ENCODE measurements around the gene ZFYVE1.
"Not testable (repeated sequence)": the region's sequence is repeated elsewhere in the genome, so short reads cannot be mapped to it uniquely, and the experiment has no call there.

The ZFYVE1 gene

DNA sequence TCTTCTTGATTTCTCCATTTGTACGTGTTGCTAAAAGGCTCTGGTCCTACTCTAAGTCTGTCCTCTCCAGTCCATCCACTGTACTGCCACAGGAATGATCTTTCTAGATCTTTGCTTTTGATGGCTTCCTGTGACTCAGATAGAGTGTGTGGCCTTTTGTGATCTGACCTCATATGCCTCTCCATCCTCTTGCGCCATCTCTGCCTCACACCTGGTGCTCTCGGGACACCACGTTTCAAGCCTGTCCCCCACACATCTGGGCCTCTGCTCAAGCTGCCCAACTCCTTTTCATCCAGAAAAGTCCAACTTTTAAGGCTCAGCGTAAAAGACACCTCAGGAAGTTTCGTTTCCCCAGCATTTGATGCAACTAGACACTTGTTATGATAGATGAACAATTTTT lies 61.7 kb downstream of the ZFYVE1 start:
- Histone ChIP-seq H4K20me1 (ENCODE audit: insufficient read depth, low read length) (no peaks in the 10 kb centered on the region), H3K36me3 (replicated peaks; ENCODE audit: insufficient read depth, low read length) (no peaks in the 10 kb centered on the region), H3K27me3 (replicated peaks; ENCODE audit: insufficient read depth, low read length) (no peaks in the 10 kb centered on the region), H3K4me1 (ENCODE audit: low read length) (no peaks in the 10 kb centered on the region), H3K9me3 (replicated peaks; ENCODE audit: insufficient read depth, low read length) (no peaks in the 10 kb centered on the region), H3K4me3 (ENCODE audit: low read length) (no peak overlapping the region), H3K27ac (ENCODE audit: low read length) (no peak overlapping the region), H3K79me2 (ENCODE audit: low read length) (no peaks in the 10 kb centered on the region), H3K4me2 (ENCODE audit: low read depth, low read length) (no peak overlapping the region), H3K9ac (ENCODE audit: low read length) (no peak overlapping the region), H3F3A (ENCODE audit: insufficient read depth, low read length) (no peaks in the 10 kb centered on the region), H3K9me2 (replicated peaks; ENCODE audit: insufficient read depth, low read length) (no peaks in the 10 kb centered on the region), H2AFZ (ENCODE audit: low read length) (no peak overlapping the region)
- TF ChIP-seq, protein P1, sequence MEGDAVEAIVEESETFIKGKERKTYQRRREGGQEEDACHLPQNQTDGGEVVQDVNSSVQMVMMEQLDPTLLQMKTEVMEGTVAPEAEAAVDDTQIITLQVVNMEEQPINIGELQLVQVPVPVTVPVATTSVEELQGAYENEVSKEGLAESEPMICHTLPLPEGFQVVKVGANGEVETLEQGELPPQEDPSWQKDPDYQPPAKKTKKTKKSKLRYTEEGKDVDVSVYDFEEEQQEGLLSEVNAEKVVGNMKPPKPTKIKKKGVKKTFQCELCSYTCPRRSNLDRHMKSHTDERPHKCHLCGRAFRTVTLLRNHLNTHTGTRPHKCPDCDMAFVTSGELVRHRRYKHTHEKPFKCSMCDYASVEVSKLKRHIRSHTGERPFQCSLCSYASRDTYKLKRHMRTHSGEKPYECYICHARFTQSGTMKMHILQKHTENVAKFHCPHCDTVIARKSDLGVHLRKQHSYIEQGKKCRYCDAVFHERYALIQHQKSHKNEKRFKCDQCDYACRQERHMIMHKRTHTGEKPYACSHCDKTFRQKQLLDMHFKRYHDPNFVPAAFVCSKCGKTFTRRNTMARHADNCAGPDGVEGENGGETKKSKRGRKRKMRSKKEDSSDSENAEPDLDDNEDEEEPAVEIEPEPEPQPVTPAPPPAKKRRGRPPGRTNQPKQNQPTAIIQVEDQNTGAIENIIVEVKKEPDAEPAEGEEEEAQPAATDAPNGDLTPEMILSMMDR (IDR thresholded peaks at IDR 0.05; ENCODE audit: low read length): no peak
- no peak for TF ChIP-seq EZH2phosphoT487 (IDR thresholded peaks at IDR 0.05; ENCODE audit: low read length)
- TF ChIP-seq EZH2 (optimal IDR thresholded peaks at IDR 0.05; ENCODE audit: low read depth, low read length): no peak
- no peak for DNase-seq

GRCh38 chr14:72962829-72963312 lies 64.0 kb downstream of the ZFYVE1 start:
- Histone ChIP-seq H4K20me1 (ENCODE audit: insufficient read depth, low read length) (no peaks in the 10 kb centered on the region), H2AFZ (ENCODE audit: low read length) (no peak overlapping the region), H3F3A (ENCODE audit: insufficient read depth, low read length) (no peaks in the 10 kb centered on the region), H3K27me3 (replicated peaks; ENCODE audit: insufficient read depth, low read length) (no peaks in the 10 kb centered on the region), H3K27ac (ENCODE audit: low read length) (no peak overlapping the region), H3K79me2 (ENCODE audit: low read length) (no peaks in the 10 kb centered on the region), H3K36me3 (replicated peaks; ENCODE audit: insufficient read depth, low read length) (no peaks in the 10 kb centered on the region), H3K4me2 (ENCODE audit: low read depth, low read length) (no peak overlapping the region), H3K4me1 (ENCODE audit: low read length) (no peaks in the 10 kb centered on the region), H3K9ac (ENCODE audit: low read length) (no peak overlapping the region), H3K9me2 (replicated peaks; ENCODE audit: insufficient read depth, low read length) (no peaks in the 10 kb centered on the region), H3K9me3 (replicated peaks; ENCODE audit: insufficient read depth, low read length) (no peaks in the 10 kb centered on the region), H3K4me3 (ENCODE audit: low read length) (no peak overlapping the region)
- no peak for DNase-seq
- TF ChIP-seq, protein P1 (IDR thresholded peaks at IDR 0.05; ENCODE audit: low read length): no peak

GRCh38 chr14:72962336-72962754 lies 64.6 kb downstream of the ZFYVE1 start:
- H3K4me3 ChIP-seq (ENCODE audit: low read length); DNase-seq; H2AFZ ChIP-seq (ENCODE audit: low read length); H3K79me2 ChIP-seq (ENCODE audit: low read length); H3K9me3 ChIP-seq (replicated peaks; ENCODE audit: insufficient read depth, low read length); H3K4me1 ChIP-seq (ENCODE audit: low read length); H3K9ac ChIP-seq (ENCODE audit: low read length); H3K9me2 ChIP-seq (replicated peaks; ENCODE audit: insufficient read depth, low read length); H3K36me3 ChIP-seq (replicated peaks; ENCODE audit: insufficient read depth, low read length); H3K27me3 ChIP-seq (replicated peaks; ENCODE audit: insufficient read depth, low read length); H3K4me2 ChIP-seq (ENCODE audit: low read depth, low read length); H3K27ac ChIP-seq (ENCODE audit: low read length); H4K20me1 ChIP-seq (ENCODE audit: insufficient read depth, low read length); H3F3A ChIP-seq (ENCODE audit: insufficient read depth, low read length): not testable (repeated sequence)

DNA sequence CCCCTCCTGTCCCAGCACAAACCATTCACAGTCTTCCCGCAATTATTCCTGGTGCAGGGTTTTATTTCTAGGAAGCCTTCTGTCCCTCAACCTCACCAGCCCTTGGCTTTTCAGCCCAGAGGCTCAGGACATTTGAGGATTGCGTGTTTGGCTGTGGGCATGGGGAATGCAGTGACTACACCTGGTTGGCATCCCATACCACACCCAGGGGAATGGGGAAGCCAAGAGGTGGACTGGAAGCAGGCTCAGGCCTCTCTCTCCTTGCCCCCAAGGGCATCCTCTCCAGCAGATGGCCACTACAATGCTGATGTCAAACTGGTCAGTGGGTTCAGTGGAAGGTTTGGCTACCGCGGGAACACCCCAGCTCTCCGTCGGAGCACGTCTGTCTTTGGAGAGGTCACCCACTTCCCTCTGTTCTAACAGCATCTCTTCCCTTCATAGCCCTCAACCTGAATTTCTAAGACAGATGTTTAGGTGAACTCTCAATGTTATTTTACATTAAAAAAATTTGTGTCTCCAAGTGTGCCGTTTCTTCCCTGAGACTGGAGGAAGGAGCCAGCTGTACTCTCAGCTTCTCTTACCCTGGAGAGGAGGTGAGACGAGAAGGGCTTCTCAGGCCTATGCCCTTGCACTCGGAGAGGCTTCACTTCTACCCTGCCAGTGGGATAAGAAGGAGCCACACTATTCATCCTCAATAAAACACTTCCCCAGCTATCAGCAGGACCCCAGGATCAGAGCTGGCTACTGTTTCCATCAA lies 65.1 kb downstream of the ZFYVE1 start:
- Histone ChIP-seq H3K36me3 (replicated peaks; ENCODE audit: insufficient read depth, low read length) (no peaks in the 10 kb centered on the region), H4K20me1 (ENCODE audit: insufficient read depth, low read length) (no peaks in the 10 kb centered on the region), H3K9me3 (replicated peaks; ENCODE audit: insufficient read depth, low read length) (no peaks in the 10 kb centered on the region), H3K4me1 (ENCODE audit: low read length) (no peaks in the 10 kb centered on the region), H3K27me3 (replicated peaks; ENCODE audit: insufficient read depth, low read length) (no peaks in the 10 kb centered on the region), H3K9me2 (replicated peaks; ENCODE audit: insufficient read depth, low read length) (no peaks in the 10 kb centered on the region), H3K27ac (ENCODE audit: low read length) (no peak overlapping the region), H3K79me2 (ENCODE audit: low read length) (no peaks in the 10 kb centered on the region), H3K4me2 (ENCODE audit: low read depth, low read length) (no peak overlapping the region), H2AFZ (ENCODE audit: low read length) (no peak overlapping the region), H3K4me3 (ENCODE audit: low read length) (no peak overlapping the region), H3K9ac (ENCODE audit: low read length) (no peak overlapping the region), H3F3A (ENCODE audit: insufficient read depth, low read length) (no peaks in the 10 kb centered on the region)
- DNase-seq: no peak
- TF ChIP-seq, protein P1 (IDR thresholded peaks at IDR 0.05; ENCODE audit: low read length): no peak
- TF ChIP-seq EZH2 (optimal IDR thresholded peaks at IDR 0.05; ENCODE audit: low read depth, low read length): no peak
- TF ChIP-seq EZH2phosphoT487 (IDR thresholded peaks at IDR 0.05; ENCODE audit: low read length): no peak

GRCh38 chr14:72961016-72961415 lies 65.9 kb downstream of the ZFYVE1 start:
- H3K9me2 ChIP-seq (replicated peaks; ENCODE audit: insufficient read depth, low read length); DNase-seq; H3K4me3 ChIP-seq (ENCODE audit: low read length); H3K4me1 ChIP-seq (ENCODE audit: low read length); H3K4me2 ChIP-seq (ENCODE audit: low read depth, low read length); H3K36me3 ChIP-seq (replicated peaks; ENCODE audit: insufficient read depth, low read length); H3K9me3 ChIP-seq (replicated peaks; ENCODE audit: insufficient read depth, low read length); H2AFZ ChIP-seq (ENCODE audit: low read length); H3K27me3 ChIP-seq (replicated peaks; ENCODE audit: insufficient read depth, low read length); H3K27ac ChIP-seq (ENCODE audit: low read length); H3K79me2 ChIP-seq (ENCODE audit: low read length); H4K20me1 ChIP-seq (ENCODE audit: insufficient read depth, low read length); H3K9ac ChIP-seq (ENCODE audit: low read length); H3F3A ChIP-seq (ENCODE audit: insufficient read depth, low read length): not testable (repeated sequence)
